Fibroblast of lung (primary cell): ENCODE measurements around the gene ZNF425. TPM values are rescaled to one million over a fixed set of nuclear protein-coding genes. Genes with fewer than 3 reads are reported as not detected.

Source experiments
- DNase-seq, 2 donors: peaks; one replicate each; pipeline versions ENCODE4 v3.0.0 to v3.0.0-alpha.2; 2010; ENCODE audit warnings: low read depth in 2 of 2
- H2AFZ ChIP-seq: 2 replicates; pipeline ENCODE4 v1.5.1; 2012; ENCODE audit warnings: low read length, control low read depth, inconsistent platforms
- H3K27ac ChIP-seq: 2 replicates; pipeline ENCODE4 v1.5.1; 2011; ENCODE audit warnings: low read length, control low read depth; ENCODE audit not compliant: insufficient read depth
- H3K27me3 ChIP-seq: 2 replicates; pipeline ENCODE4 v1.5.1; 2011; ENCODE audit warnings: mild to moderate bottlenecking, low read length; ENCODE audit not compliant: control insufficient read depth, insufficient read depth
- H3K36me3 ChIP-seq: 2 replicates; pipeline ENCODE4 v1.5.1; 2011; ENCODE audit warnings: low read length; ENCODE audit not compliant: control insufficient read depth, insufficient read depth
- H3K4me1 ChIP-seq: 2 replicates; pipeline ENCODE4 v1.5.1; 2011; ENCODE audit warnings: low read length; ENCODE audit not compliant: control insufficient read depth, insufficient read depth; ENCODE audit errors: extremely low read depth
- H3K4me2 ChIP-seq: 2 replicates; pipeline ENCODE4 v1.5.1; 2011; ENCODE audit warnings: low read length, control low read depth; ENCODE audit not compliant: insufficient read depth; ENCODE audit errors: extremely low read depth
- H3K4me3 ChIP-seq, 4 experiments: fragments of 200-600 bp in 1 of 4; sonication (generic) in 1 of 4; replicated peaks in 1 of 4; 2 replicates each; pipeline ENCODE4 v1.5.1; 2011 to 2016; ENCODE audit warnings: low read length in 4 of 4, low read depth in 3 of 4, mild to moderate bottlenecking in 3 of 4, control low read depth in 2 of 4, inconsistent platforms in 1 of 4, mixed read lengths in 1 of 4; ENCODE audit not compliant: insufficient read depth in 1 of 4; ENCODE audit errors: control extremely low read depth in 1 of 4
- H3K79me2 ChIP-seq: 2 replicates; pipeline ENCODE4 v1.5.1; 2012; ENCODE audit warnings: mild to moderate bottlenecking, low read length, inconsistent platforms; ENCODE audit not compliant: control insufficient read depth, insufficient read depth
- H3K9ac ChIP-seq: 2 replicates; pipeline ENCODE4 v1.5.1; 2011; ENCODE audit warnings: mild to moderate bottlenecking, low read length, control low read depth; ENCODE audit not compliant: insufficient read depth
- H3K9me3 ChIP-seq: 2 replicates; pipeline ENCODE4 v1.5.1; 2012; ENCODE audit warnings: low read depth, low read length; ENCODE audit not compliant: control insufficient read depth, insufficient read depth
- H4K20me1 ChIP-seq: 2 replicates; pipeline ENCODE4 v1.5.1; 2011; ENCODE audit warnings: low read length; ENCODE audit not compliant: control insufficient read depth, insufficient read depth; ENCODE audit errors: extremely low read depth
- EZH2 ChIP-seq: IDR thresholded peaks from 2 replicates; pipeline ENCODE4 v1.5.1; 2012; ENCODE audit warnings: low read length, control low read depth, mild to moderate bottlenecking; ENCODE audit errors: missing control alignments
- polyA plus RNA-seq, 2 donors: library from polyadenylated mRNA; depleted of rRNA in 1 of 2; stranded (reverse) in 1 of 2; unstranded in 1 of 2; fragments of >200 nt; gene quantifications; 2 replicates each; pipeline ENCODE4 v1.2.1, GENCODE V29; 2011 to 2012; ENCODE audit warnings: missing spikeins in 1 of 2
- total RNA-seq: library from RNA; depleted of rRNA; stranded (reverse); fragments of >200 nt; gene quantifications from 2 replicates; pipeline ENCODE4 v1.2.1, GENCODE V29; 2014
- TF ChIP-seq, protein P1 (sequence below), 2 donors: IDR thresholded peaks in 1 of 2; conservative IDR thresholded peaks in 1 of 2; 1 replicate in 1 of 2; 2 replicates in 1 of 2; pipeline ENCODE4 v1.5.1; 2011 to 2012; ENCODE audit warnings: low read length in 2 of 2, control low read depth in 1 of 2, inconsistent platforms in 1 of 2, low read depth in 1 of 2, mild to moderate bottlenecking in 1 of 2

The ZNF425 gene
- total and polyA plus RNA-seq, 2 donors (not counting 1 experiment from before 2014, with no cell fraction given), result 1.2 to 4.6 TPM

- no peaks in the 10 kb centered on the region for H4K20me1 ChIP-seq
- no peak overlapping the region for H3K27ac ChIP-seq
- no peaks in the 10 kb centered on the region for H3K36me3 ChIP-seq
- H3K79me2 ChIP-seq, result peaks cover 3% of the 10 kb centered on the region
- no peak for DNase-seq
- no peak overlapping the region for H3K9ac ChIP-seq
- no peaks in the 10 kb centered on the region for H3K9me3 ChIP-seq
- H3K4me3 ChIP-seq, result no peak overlapping the region
- H3K4me2 ChIP-seq, result no peak overlapping the region
- no peak overlapping the region for H2AFZ ChIP-seq
- H3K27me3 ChIP-seq, result no peaks in the 10 kb centered on the region
- H3K4me1 ChIP-seq, result no peaks in the 10 kb centered on the region
- no peak for TF ChIP-seq EZH2
- TF ChIP-seq, protein P1, sequence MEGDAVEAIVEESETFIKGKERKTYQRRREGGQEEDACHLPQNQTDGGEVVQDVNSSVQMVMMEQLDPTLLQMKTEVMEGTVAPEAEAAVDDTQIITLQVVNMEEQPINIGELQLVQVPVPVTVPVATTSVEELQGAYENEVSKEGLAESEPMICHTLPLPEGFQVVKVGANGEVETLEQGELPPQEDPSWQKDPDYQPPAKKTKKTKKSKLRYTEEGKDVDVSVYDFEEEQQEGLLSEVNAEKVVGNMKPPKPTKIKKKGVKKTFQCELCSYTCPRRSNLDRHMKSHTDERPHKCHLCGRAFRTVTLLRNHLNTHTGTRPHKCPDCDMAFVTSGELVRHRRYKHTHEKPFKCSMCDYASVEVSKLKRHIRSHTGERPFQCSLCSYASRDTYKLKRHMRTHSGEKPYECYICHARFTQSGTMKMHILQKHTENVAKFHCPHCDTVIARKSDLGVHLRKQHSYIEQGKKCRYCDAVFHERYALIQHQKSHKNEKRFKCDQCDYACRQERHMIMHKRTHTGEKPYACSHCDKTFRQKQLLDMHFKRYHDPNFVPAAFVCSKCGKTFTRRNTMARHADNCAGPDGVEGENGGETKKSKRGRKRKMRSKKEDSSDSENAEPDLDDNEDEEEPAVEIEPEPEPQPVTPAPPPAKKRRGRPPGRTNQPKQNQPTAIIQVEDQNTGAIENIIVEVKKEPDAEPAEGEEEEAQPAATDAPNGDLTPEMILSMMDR (conservative IDR thresholded peaks at IDR 0.05 in 1 of 2, IDR thresholded peaks at IDR 0.05 in 1 of 2; ENCODE audit: low read depth in 1 of 2, low read length in 2 of 2), result no peak
These were observed 7.0 kb upstream of the ZNF425 start for GRCh38 chr7:149133028-149133710.

DNA sequence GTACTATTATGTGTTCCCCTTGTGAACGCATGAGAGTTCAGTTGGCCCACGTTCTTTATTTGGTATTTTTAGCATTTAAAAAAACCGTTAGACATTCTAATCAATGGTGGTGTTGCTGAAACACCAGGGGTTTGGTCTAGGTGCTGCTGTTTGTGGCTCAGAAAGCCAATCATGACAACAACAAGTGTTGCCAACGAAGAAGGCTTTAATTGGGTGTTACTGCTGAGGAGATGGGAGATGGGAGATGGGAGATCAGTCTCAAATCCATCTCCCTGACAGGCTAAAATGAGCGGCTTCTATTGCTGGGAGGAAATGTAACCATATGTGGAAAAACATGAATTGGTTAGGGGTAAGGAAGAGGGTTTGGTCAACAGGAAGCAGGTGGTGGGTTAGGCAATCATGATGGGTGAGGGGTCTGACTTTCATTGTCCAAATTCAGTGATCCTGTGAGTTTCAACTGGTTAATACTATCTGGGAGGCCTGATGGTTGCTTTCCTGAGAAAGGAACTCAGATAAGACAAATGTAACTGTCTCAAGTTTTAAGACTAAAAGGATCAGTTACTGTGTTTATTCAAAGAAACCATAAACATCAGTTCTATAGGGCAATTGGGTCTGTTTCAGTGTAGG, 4.6 kb upstream of the ZNF425 start:
- Histone ChIP-seq H3K4me3 (no peak overlapping the region), H3K27me3 (no peaks in the 10 kb centered on the region), H3K4me1 (no peaks in the 10 kb centered on the region), H4K20me1 (no peaks in the 10 kb centered on the region), H2AFZ (no peak overlapping the region), H3K36me3 (no peaks in the 10 kb centered on the region), H3K4me2 (no peak overlapping the region), H3K9me3 (no peaks in the 10 kb centered on the region), H3K79me2 (peaks cover 9% of the 10 kb centered on the region), H3K27ac (no peak overlapping the region), H3K9ac (no peak overlapping the region)
- TF ChIP-seq, protein P1 (conservative IDR thresholded peaks at IDR 0.05 in 1 of 2, IDR thresholded peaks at IDR 0.05 in 1 of 2; ENCODE audit: low read depth in 1 of 2, low read length in 2 of 2), result no peak
- no peak for TF ChIP-seq EZH2
- no peak for DNase-seq

DNA sequence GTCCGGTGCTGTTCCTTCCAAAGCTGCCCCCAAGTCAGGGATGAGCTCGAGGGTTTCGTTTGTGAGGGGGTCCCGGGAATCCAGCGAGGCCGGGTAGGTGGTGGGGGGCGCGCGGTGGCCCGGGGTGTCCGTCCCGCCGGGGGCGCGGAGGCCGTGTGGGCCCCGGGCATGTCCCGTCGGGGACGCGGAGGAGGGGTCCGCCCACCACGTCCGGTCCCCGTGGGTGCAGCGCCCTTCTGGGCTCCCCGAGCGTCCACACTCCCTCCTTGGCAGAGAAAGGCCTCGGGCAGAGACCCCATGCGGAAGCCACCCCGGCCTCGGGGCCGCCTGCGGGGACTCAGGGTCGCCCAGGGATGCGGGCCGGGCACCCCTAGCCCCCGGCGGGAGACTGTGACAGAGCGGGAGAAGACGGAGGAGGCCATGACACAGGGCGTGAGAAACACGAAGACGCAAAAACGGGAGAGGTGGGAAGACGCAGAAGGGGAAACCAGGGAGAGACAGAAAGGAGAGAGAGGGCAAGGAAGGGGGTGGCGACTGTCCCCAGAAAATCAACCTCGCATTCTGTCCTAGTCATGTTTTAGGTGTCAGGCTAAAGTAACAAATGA, 640 bp upstream of the ZNF425 start:
- peak overlapping the region; percentile 97 to 99 (median 98) for H3K4me3 ChIP-seq
- peak overlapping the region; percentile 88 for H3K27ac ChIP-seq
- H3K4me1 ChIP-seq, result no peaks in the 10 kb centered on the region
- H2AFZ ChIP-seq, result peak overlapping the region; percentile 98
- H4K20me1 ChIP-seq, result no peaks in the 10 kb centered on the region
- no peak for TF ChIP-seq EZH2
- TF ChIP-seq, protein P1 (conservative IDR thresholded peaks at IDR 0.05 in 1 of 2, IDR thresholded peaks at IDR 0.05 in 1 of 2; ENCODE audit: low read depth in 1 of 2, low read length in 2 of 2), result no peak
- no peaks in the 10 kb centered on the region for H3K36me3 ChIP-seq
- peaks cover 21% of the 10 kb centered on the region for H3K79me2 ChIP-seq
- no peaks in the 10 kb centered on the region for H3K9me3 ChIP-seq
- peak in 1 of 2 donors; percentile 18 for DNase-seq
- peak overlapping the region; percentile 93 for H3K9ac ChIP-seq
- no peaks in the 10 kb centered on the region for H3K27me3 ChIP-seq
- H3K4me2 ChIP-seq, result peak overlapping the region; percentile 96
